HCT116 (cell line): Measurements from ENCODE around the gene CDH23.

Source experiments
- EZH2 ChIP-seq: fragments of 200-600 bp; sonication (generic); IDR thresholded peaks from 2 replicates; pipeline ENCODE4 v1.6.1; 2017; ENCODE audit warnings: antibody characterized with exemption, mixed run types
- POLR2A ChIP-seq: IDR thresholded peaks from 2 replicates; pipeline ENCODE4 v1.7.0; 2011; ENCODE audit warnings: borderline replicate concordance; ENCODE audit not compliant: insufficient read depth, insufficient read length; ENCODE audit errors: extremely low read depth
- YY1 ChIP-seq: IDR thresholded peaks from 2 replicates; pipeline ENCODE4 v1.6.1; 2011; ENCODE audit warnings: low read length, low read depth, moderate library complexity, mild to moderate bottlenecking; ENCODE audit not compliant: insufficient replicate concordance; ENCODE audit errors: extremely low read depth
- TF ChIP-seq, protein P1 (sequence below): IDR thresholded peaks from 2 replicates; pipeline ENCODE4 v1.6.1; 2012; ENCODE audit warnings: low read depth

DNA sequence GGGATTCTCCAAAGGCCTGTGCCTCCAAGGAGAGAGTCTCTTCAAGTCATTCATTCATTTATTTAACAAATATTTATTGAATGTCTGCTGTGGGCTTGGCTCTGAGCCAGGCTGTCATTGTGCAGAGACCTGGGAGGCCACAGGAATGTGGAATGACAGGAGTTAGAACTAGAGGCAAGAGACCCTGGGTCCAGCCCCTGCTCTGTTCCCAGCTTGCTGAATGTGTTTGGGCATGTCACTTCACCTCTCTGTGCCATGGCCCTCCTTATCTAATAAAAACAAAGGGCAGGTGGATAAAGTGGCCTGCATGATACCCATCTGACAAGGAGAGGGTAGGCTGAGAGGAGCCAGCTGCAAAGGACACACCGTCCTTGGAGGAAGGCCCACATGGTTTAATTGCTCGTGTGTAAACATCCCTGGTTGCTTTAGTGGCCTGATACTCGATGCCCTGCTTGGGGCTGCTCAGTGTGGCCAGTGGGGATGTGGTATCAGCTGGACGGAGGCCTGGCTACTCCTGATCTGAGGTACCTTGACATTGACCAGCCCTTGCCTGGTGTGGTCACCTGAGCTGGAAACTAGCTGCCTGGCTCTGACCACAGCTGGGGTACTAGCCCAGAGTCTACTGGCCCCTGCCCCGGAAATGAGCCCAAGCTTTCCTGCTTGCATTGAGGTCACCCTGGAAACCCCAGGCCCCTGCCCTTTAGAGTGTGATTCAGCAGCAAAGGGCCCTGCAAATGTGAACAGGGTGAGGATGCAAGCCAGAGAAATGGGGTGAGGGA lies 116.2 kb downstream of the CDH23 start:
- TF ChIP-seq EZH2 (no peak), POLR2A (no peak), YY1 (no peak)
- TF ChIP-seq, protein P1, sequence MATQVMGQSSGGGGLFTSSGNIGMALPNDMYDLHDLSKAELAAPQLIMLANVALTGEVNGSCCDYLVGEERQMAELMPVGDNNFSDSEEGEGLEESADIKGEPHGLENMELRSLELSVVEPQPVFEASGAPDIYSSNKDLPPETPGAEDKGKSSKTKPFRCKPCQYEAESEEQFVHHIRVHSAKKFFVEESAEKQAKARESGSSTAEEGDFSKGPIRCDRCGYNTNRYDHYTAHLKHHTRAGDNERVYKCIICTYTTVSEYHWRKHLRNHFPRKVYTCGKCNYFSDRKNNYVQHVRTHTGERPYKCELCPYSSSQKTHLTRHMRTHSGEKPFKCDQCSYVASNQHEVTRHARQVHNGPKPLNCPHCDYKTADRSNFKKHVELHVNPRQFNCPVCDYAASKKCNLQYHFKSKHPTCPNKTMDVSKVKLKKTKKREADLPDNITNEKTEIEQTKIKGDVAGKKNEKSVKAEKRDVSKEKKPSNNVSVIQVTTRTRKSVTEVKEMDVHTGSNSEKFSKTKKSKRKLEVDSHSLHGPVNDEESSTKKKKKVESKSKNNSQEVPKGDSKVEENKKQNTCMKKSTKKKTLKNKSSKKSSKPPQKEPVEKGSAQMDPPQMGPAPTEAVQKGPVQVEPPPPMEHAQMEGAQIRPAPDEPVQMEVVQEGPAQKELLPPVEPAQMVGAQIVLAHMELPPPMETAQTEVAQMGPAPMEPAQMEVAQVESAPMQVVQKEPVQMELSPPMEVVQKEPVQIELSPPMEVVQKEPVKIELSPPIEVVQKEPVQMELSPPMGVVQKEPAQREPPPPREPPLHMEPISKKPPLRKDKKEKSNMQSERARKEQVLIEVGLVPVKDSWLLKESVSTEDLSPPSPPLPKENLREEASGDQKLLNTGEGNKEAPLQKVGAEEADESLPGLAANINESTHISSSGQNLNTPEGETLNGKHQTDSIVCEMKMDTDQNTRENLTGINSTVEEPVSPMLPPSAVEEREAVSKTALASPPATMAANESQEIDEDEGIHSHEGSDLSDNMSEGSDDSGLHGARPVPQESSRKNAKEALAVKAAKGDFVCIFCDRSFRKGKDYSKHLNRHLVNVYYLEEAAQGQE: no peak
